Left renal cortex interstitium (tissue), 4 donors: ENCODE measurements around the gene TTYH2. TPM values are rescaled to one million over a fixed set of nuclear protein-coding genes. Genes with fewer than 3 reads are reported as not detected.
"Not testable (repeated sequence)": the region's sequence is repeated elsewhere in the genome, so short reads cannot be mapped to it uniquely, and the experiment has no call there.

ENCODE experiments used
- DNase-seq, 4 donors: peaks; one replicate each; pipeline ENCODE4 v3.0.0-alpha.2; 2013; ENCODE audit warnings: low read depth in 4 of 4, low spot score in 2 of 4, missing footprints in 1 of 4
- polyA plus RNA-seq, 4 donors: library from polyadenylated mRNA; unstranded; fragments of 120-200 nt; gene quantifications; one replicate each; pipeline ENCODE4 v1.2.1, GENCODE V29; 2013; ENCODE audit not compliant: insufficient read length in 4 of 4

The TTYH2 gene, protein sequence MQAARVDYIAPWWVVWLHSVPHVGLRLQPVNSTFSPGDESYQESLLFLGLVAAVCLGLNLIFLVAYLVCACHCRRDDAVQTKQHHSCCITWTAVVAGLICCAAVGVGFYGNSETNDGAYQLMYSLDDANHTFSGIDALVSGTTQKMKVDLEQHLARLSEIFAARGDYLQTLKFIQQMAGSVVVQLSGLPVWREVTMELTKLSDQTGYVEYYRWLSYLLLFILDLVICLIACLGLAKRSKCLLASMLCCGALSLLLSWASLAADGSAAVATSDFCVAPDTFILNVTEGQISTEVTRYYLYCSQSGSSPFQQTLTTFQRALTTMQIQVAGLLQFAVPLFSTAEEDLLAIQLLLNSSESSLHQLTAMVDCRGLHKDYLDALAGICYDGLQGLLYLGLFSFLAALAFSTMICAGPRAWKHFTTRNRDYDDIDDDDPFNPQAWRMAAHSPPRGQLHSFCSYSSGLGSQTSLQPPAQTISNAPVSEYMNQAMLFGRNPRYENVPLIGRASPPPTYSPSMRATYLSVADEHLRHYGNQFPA
- 10 to 100 TPM; 16.9 to 19.0 (median 18.3) TPM for polyA plus RNA-seq

DNA sequence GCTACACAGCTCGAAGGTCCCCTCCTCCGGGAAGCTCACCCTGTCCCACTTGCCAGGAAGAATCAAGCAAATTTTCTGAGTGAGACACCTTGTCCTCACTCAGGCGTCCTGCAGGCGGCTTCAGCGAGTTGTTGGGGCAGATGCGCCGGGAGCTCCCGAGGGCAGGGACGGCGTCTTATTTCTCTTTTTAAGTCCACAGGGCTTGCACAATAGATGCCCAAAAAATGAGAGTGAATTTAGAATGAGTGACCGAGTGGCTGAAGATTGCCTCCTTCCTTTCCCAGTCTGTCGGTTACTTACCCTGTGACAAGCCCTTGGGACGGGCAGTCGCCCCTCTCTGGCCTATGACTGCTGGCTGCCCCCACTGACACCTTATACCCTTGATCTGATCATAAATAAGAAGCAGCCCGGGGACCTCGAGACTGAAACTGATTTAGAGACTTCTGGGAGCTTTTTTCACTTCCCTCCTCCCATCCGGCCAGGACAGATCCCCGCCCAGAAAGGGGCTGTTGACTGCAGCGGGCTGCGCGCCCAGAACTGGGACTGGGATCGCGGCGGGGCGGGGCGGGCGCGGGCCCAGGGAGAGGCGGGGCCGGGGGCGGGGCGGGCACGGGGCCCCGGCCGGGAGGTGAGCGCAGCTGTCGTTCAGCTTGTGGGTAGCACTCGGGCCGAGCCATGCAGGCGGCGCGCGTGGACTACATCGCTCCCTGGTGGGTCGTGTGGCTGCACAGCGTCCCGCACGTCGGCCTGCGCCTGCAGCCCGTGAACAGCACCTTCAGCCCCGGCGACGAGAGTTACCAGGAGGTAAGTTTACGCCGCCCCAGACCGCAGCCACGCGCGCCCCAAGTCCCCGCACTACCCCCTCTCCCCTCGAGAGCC lies at the start of gene TTYH2:
Gene TTYH2, plus strand, starts transcription at position 659 of the 879 bp plus-strand sequence. Its CDS starts 17 bp downstream, at position 676.
- peak in 3 of 4 donors; percentile 70 to 90 (median 82) for DNase-seq

DNA sequence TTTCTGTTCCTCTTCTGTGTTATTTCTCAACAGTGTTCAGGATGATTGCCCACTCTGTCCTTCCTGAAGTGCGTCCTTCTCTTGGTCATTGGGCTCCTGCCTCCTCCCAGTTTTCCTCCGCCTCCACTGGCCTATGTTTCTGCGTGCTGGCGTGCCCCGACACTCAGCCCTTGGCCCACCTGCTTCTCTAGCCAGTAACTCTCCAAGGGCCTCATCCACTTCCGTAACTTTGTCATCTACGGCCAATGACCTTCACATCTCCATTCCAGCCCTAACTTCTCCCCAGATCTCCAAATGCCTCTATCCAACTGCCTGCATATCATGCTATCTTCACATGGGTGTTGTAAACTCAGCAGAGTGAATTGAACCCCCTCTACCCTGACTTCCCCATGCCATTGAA lies 49.5 kb upstream of the TTYH2 start:
- no peak for DNase-seq

DNA sequence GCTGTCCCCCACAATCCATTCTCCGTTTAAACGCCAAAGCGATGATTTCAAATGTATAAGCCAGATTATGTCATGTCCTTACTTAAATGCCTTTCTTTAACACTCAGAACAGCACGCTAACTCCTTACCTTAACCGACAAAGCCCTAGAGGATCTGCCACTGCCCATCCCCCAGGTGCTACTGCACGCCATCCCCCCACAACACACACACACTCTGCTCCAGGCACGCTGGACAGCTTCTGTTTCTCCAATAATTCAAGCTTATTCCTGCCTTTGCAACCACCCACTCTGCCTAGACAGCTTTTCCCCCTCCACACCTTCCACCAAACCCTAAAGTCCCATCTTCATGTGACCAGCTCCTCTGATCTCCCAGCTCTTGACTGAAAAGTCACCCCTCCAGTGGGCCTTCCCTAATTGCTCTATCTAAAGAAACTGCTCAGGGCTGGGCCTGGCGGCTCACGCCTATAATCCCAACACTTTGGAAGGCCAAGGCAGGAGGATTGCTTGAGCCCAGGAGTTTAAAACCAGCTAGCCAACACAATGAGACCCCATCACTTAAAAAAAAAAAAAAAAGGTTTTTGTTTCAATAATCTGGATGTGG lies 48.8 kb upstream of the TTYH2 start:
- no peak for DNase-seq

DNA sequence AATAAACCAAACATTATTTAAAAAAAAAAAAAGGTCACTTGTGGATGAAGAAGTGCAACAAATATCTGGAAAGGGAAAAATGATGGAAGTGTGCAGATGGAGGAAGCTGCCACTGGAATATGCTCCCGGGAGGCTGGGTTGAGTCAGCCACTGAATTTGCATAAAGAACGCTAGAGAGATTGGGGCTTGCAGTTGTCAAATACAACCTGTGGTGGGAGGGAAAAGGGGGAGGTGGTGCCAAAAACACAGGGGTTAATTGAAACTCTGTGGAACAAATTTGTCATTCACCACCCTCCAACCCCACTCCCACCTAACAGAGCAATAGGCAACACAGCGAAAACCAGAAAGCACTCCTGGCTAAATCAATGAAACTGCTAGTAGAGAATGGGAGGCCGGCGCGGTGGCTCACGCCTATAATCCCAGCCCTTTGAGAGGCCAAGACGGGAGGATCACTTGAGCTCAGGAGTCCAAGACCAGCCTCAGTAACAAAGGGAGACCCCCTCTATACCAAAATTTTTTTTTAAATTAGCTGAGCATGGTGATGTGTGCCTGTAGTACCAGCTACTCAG lies 47.5 kb upstream of the TTYH2 start:
- DNase-seq, result no peak

DNA sequence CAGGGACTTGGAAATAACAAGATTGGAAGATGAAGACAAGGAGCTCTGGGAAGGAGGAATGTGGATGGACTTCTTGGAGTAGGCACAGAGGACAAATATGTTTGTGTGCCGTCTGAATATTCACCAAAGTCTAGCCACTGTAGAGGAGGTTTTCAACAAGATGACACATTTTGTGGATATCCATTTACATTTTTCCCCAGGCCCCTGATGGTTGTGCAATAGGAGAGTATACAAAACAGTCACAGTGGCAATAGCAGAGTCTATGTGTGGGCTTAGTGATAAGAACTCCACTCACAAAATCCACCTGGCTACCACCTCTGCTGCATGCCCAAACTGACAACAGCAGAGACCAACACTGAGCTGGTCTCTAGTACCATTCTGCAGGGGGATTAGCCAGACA lies 42.4 kb upstream of the TTYH2 start:
- DNase-seq, result no peak

DNA sequence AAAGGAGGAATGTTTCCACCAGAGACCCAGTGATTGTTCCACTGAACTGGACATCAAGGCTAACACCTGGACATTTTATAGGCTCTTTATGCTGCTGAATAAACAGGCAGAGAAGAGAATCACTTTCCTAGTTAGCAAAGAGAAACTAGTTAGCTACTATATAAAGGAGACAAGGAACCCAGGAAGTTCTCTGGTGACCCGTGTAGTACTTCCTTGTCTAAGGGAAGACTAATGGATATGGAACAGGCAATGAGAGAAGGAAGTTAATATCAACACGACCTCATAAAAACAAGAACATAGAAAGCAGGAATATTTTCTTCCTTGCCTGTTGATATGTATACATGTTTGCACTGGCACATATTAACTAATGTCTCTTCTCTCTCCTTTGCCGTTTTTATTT lies 40.7 kb upstream of the TTYH2 start:
- DNase-seq, result no peak

DNA sequence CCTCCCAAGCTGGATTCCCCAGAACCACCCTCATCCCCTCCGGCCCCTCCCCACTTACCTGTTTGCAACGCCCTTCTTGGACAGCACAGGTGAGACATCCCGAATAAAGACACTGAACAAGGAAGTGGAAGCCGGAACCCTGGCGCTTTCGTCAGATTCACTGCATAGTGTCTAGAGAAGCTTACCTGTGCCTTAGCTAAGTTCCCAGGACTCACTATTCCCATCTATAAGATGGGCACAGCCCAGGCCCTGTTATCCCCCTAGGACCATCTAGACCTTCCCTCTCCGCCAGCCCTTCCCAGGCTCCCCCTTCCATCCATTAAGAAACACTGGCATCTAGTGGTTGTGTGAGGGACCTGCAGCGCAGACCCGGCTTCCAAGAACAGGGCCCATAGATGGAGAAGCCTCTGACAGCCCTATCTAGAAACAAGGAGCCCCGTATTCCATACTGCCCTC lies 36.8 kb upstream of the TTYH2 start:
- DNase-seq, result peak in 1 of 4 donors; percentile 77

DNA sequence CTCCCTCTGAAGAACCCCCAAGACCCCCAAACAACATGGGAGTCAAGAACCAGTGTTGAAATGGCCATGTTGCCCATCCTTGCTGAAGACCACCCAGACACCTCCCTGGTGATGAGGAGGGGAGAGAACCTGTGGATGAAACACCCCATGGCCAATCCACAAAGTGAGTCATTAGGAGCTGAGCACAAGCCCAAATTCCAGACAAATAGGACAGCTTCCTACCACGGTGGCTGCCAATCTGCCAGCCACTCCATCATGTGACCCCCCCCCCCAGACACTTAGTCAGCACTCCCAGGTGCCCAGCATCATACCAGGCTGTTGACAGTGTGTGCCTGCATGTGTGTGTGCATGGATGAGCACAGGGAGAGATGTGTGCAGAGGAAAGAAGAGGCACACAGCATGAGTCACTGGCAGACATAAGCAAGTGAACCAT lies 36.3 kb upstream of the TTYH2 start:
- DNase-seq, result no peak

DNA sequence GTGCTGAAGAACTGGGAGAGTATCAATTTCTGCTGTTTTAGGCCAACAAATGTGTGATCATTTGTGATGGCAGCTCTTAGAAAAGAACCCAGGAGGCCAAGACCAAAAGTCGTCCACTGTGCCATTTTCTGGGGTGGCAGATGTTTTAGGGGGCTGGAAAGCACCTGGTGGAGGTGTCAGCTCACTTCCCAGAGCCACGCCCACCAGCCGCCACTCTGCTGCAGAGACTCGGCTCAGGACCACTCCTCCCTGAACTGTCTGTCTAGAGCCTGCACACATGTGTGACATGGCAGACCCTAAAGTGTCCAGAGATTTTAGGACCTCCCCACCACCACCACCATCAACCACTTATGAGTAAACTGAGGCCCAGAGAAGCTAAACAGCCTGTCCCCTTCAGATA lies 33.8 kb upstream of the TTYH2 start:
- DNase-seq, result no peak

DNA sequence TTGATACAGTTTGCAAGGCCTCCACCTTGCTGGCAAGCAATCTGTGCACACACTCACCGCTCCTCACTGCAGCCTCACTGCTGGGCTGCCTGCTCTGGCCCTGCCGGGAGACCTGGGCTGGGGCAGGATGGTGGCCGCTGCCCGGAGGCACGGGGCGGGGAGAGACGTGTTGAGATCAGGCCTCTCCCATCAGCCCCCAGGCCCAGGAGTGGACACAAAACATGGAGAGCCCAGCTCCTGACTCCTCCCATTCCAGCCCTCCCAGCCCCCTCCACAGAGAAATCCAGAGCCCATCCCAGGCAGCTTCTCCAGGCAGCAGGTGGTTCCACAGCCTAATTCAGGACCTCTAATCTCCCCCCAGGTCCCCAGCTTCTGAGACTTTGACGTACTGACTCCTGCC lies 33.0 kb upstream of the TTYH2 start:
- DNase-seq, result no peak

DNA sequence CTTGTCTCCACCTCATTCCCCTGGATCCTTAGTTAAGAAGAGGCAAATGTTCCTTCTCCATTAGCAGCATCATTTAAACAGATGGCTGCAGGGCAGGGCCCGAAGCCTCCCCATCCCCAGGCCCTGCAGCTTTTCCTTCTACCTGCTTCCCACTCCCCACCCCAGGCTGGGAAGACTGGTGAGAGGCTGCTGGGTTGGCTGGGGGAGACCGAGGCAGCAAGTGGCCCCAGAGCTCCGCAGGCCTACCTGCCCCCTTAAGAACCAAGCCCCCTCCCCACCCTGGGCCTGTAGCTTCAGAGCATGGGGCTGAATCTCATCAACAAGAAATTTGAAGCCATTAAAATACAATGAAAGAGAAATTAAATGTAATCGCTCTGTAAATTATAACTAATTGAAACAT lies 32.0 kb upstream of the TTYH2 start:
- no peak for DNase-seq

DNA sequence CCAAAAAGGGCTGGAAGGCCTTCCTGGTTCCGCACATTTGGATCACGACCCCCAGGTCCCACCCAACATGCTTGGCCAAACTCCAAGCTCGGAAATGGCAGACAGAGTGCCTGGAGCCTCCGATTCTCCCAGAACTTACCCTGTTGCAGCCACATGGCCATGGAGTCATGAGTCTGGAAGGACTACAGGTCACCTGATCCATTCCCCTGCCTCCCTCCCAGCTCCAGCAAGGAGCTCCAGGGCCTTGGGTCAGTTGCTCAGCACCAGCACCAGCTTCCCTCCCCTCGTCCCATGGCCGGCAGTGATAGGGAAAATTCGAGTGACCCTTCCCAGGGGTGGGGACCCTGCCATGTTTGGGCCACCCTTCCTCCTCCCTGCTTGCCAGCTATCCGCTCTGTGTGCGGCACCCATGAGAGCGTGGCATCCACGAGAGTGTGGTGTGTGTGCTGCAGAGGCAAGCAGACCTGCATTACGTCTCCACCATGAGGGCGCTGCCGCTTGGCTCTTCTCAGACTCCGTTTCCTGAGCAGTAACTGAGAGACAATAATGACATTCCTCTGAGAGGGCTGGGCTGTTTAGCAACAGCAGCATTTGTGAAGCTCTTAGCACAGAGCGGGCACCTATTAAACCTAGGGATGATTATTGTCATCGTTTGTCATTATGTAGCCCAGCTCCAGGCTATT lies 31.2 kb upstream of the TTYH2 start:
- DNase-seq, result no peak

DNA sequence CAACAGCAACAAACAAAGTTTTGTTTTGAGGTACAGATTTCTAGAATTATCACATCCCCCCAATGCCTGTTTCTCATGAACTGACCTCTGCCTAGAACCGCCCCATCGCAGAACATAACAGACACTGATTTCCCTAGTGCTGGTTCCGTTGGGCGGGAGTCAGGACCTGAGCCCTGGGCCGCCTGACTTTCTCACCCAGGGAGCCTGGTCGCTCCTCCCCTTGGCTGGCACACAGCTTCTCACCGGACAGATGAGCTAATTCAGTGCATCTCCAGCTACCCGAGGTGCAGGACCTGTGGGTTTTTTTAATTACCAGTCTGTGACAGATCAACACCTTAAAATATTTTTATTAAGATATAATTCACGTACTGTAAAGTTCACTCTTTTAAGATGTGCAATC lies 30.0 kb upstream of the TTYH2 start:
- no peak for DNase-seq

DNA sequence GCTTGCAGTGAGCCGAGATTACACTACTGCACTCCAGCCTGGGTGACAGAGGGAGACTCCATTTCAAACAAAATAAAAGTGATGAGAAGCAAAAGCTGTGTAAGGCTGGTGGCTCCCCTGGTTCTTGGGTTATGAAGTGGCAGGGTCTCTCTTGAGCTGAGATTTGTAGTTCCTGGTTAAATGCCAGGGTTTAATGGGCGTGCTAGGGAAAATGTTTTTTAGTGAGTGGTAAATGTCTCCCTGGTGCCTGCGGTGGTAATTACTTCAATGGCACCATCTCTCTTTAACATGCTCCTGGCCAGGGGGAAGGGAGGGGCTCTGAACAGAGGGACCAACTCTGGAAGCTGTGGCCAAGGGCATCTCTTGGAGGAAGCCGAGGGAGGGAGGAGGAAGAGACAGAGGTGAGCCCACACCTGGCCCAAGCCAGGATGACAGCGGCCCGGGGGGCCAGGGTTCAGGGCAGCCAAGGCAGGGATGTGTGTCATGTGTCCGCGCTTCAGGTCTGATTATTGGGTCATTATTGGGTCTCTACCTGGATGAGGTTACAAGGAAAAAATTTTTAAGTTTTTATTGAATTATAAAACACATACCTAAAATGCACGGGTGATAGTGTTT lies 27.7 kb upstream of the TTYH2 start:
- DNase-seq, result no peak

DNA sequence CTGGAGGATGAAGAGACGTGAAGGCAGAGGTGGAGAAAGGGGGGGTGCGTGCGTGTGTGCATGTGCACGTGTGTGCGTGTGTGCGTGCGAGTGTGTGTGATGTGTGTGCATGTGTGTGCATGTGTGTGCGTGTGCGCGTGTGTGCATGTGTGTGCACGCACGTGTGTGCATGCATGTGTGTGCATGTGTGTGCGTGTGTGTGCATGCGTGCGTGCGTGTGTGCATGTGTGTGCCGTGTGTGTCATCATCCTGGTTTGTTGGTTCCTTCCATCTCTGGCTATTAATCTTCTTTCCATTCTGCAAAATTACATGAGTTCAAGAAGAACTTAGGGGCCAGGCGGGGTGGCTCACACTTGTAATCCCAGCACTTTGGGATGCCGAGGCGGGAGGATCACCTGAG lies 26.9 kb upstream of the TTYH2 start:
- no peak for DNase-seq

DNA sequence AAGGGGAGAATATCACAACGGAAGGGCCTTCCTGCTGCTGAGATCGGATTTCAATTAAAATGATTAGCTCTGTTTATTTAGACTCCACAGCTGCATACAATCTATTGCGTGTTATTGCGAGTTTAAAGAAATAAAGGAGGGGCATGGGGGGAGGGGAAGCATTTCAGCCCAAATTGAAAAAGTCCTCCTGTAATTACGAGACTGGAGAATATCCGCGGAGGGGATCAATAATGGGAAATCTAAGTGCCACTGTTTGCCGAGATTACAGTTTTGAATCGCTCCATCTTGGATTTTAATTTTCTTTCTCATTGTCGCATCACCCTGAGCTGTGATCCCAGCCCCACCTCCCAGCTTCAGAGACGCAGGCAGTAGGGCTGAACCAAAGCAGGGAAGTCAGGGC lies 25.6 kb upstream of the TTYH2 start:
- DNase-seq, result no peak

DNA sequence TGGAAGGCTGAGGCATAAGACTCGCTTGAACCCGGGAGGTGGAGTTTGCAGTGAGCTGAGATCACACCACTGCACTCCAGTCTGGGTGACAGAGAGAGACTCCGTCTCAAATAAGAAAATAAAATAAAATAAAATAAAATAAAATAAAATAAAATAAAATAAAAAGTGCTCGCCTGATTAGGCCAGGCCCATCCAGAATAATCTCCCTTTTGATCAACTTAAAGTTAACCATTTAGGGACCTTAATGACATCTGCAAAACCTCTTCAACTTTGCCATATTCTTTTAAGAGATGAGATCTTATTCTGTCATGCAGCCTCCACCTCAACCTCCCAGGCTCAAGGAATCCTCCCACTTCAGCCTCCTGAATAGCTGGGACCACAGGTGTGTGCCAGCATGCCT lies 24.7 kb upstream of the TTYH2 start:
- not testable (repeated sequence) for DNase-seq

DNA sequence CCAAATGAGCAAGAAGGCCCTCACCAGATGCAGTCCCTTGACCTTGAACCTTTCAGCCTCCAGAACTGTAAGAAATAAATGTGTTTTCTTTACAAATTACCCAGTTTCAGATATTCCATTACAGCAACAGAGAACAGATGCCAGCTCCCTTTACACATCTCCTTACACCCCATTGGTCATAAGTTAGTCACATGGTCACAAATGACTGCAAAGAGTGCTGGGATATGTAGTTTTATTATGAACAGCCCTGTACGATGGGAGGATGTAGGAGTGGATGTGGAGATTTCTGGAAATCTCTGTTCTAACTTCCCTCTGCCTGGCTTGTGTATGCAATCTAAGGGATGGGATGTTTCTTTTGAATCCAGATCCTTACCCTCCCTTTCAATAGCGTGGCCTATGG lies 23.2 kb upstream of the TTYH2 start:
- no peak for DNase-seq

DNA sequence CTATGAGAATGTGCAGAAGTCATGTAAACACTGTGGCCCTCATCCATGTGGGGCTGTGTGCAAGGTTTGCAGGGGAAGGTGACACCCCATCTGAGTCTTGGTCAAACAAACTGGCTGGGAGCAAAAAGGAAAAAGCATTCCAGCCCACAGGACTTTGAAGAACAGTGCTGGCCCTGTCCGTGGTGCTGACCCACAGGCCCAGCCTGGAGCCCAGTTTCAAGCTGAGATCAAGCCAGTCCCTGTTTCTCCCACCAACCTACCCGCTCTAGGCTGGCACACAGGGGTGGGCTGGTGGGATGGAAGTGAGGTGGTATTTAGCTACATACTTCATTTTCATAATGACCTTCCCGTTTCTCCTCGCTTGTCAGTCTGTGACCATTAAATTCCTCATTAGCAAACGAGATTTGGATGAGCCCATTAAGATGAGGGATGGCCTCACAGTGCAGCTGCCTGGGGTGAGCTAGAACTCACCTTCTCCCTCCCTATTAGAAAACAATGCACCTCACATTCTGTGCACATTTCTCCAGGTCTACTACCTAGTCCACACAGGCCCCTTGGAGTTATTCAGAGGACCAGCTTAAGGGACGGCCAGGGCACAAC lies 22.5 kb upstream of the TTYH2 start:
- DNase-seq, result no peak
